Daoy (cell line): Measurements from ENCODE around the gene UST. TPM values are rescaled to one million over a fixed set of nuclear protein-coding genes. Genes with fewer than 3 reads are reported as not detected.

Experiments
- DNase-seq: peaks from one replicate; pipeline ENCODE4 v3.0.0-alpha.2; 2015; ENCODE audit warnings: low read depth
- total RNA-seq: library from RNA; depleted of rRNA; stranded (reverse); fragments of >200 nt; shearing (Covaris generic); gene quantifications from 2 replicates; pipeline ENCODE4 v1.2.3, GENCODE V29; 2014

Gene UST
- total RNA-seq, 1 experiment from 2014 or later: 12.1 TPM

- no peak for DNase-seq
These were observed 57.1 kb downstream of the UST start for GRCh38 chr6:148803979-148804378.

- DNase-seq: no peak
These were observed 58.9 kb downstream of the UST start for GRCh38 chr6:148805777-148806176.

- no peak for DNase-seq
These were observed 61.0 kb downstream of the UST start for GRCh38 chr6:148807784-148808183.

- no peak for DNase-seq
These were observed 62.0 kb downstream of the UST start for GRCh38 chr6:148808786-148809304.

GRCh38 chr6:148811459-148811858 lies 64.6 kb downstream of the UST start:
- DNase-seq: no peak

- DNase-seq: no peak
These were observed 67.4 kb downstream of the UST start for GRCh38 chr6:148814082-148814790.

- no peak for DNase-seq
These were observed 68.0 kb downstream of the UST start for GRCh38 chr6:148814869-148815268.

GRCh38 chr6:148816117-148816516 lies 69.3 kb downstream of the UST start:
- DNase-seq: no peak

GRCh38 chr6:148817689-148818088 lies 70.9 kb downstream of the UST start:
- DNase-seq: no peak

- no peak for DNase-seq
These were observed 72.2 kb downstream of the UST start for GRCh38 chr6:148818939-148819575.

GRCh38 chr6:148819852-148820251 lies 73.0 kb downstream of the UST start:
- DNase-seq: no peak

- no peak for DNase-seq
These were observed 76.0 kb downstream of the UST start for GRCh38 chr6:148822819-148823218.

- DNase-seq: no peak
These were observed 77.5 kb downstream of the UST start for GRCh38 chr6:148824291-148824690.

GRCh38 chr6:148824960-148825359 lies 78.1 kb downstream of the UST start:
- DNase-seq: no peak

GRCh38 chr6:148825492-148825891 lies 78.7 kb downstream of the UST start:
- DNase-seq: no peak

- DNase-seq: no peak
These were observed 80.7 kb downstream of the UST start for GRCh38 chr6:148827416-148828045.

- DNase-seq: no peak
These were observed 81.2 kb downstream of the UST start for GRCh38 chr6:148828047-148828446.

- DNase-seq: no peak
These were observed 82.7 kb downstream of the UST start for GRCh38 chr6:148829415-148830101.

- no peak for DNase-seq
These were observed 83.8 kb downstream of the UST start for GRCh38 chr6:148830614-148831013.

- no peak for DNase-seq
These were observed 84.2 kb downstream of the UST start for GRCh38 chr6:148831064-148831463.

GRCh38 chr6:148831531-148831930 lies 84.7 kb downstream of the UST start:
- DNase-seq: no peak

- peak; percentile 13 for DNase-seq
These were observed 89.2 kb downstream of the UST start for GRCh38 chr6:148835920-148836441.
